ENCODE results near the gene CARS2.
A peak's percentile ranks its signal among the peaks of the same experiment; 100 is the strongest.
"Not testable (repeated sequence)": the region's sequence is repeated elsewhere in the genome, so short reads cannot be mapped to it uniquely, and the experiment has no call there.

The CARS2 gene

GRCh38 chr13:110712081-110712848 lies 6.3 kb upstream of the CARS2 start:
- Histone ChIP-seq H3K27me3 (replicated peaks; ENCODE audit: control insufficient read depth, insufficient read depth, low read length, poor library complexity, severe bottlenecking) (no peaks in the 10 kb centered on the region), H3K27ac (ENCODE audit: insufficient read depth, low read length, poor library complexity, severe bottlenecking) (peak overlapping the region; percentile 99), H3K4me3 (ENCODE audit: insufficient read depth, low read depth, low read length, poor library complexity, severe bottlenecking) (peak overlapping the region; percentile 100), H3K36me3 (ENCODE audit: control insufficient read depth, insufficient read depth, low read length) (no peaks in the 10 kb centered on the region), H3K9me3 (ENCODE audit: control insufficient read depth, low read length) (no peaks in the 10 kb centered on the region), H3K4me1 (ENCODE audit: control insufficient read depth, insufficient read depth, low read length, poor library complexity, severe bottlenecking) (peaks cover 10% of the 10 kb centered on the region)
- peak; percentile 83 to 85 (median 84) for DNase-seq

- DNase-seq, result no peak
- no peaks in the 10 kb centered on the region for H3K27me3 ChIP-seq (replicated peaks; ENCODE audit: control insufficient read depth, insufficient read depth, low read length, poor library complexity, severe bottlenecking)
- H3K36me3 ChIP-seq (ENCODE audit: control insufficient read depth, insufficient read depth, low read length), result peaks cover 5% of the 10 kb centered on the region
- H3K9me3 ChIP-seq (ENCODE audit: control insufficient read depth, low read length), result no peaks in the 10 kb centered on the region
- peaks cover 27% of the 10 kb centered on the region for H3K4me1 ChIP-seq (ENCODE audit: control insufficient read depth, insufficient read depth, low read length, poor library complexity, severe bottlenecking)
- H3K27ac ChIP-seq (ENCODE audit: insufficient read depth, low read length, poor library complexity, severe bottlenecking), result peak overlapping the region; percentile 64
- peak overlapping the region; percentile 66 for H3K4me3 ChIP-seq (ENCODE audit: insufficient read depth, low read depth, low read length, poor library complexity, severe bottlenecking)
Measured at GRCh38 chr13:110706570-110707372, 855 bp upstream of the CARS2 start.

- DNase-seq, result no peak
- H3K27ac ChIP-seq (ENCODE audit: insufficient read depth, low read length, poor library complexity, severe bottlenecking), result peak overlapping the region; percentile 57
Measured at GRCh38 chr13:110705356-110705825, 525 bp downstream of the CARS2 start.

GRCh38 chr13:110702591-110703526 lies 3.1 kb downstream of the CARS2 start:
- H3K4me3 ChIP-seq (ENCODE audit: insufficient read depth, low read depth, low read length, poor library complexity, severe bottlenecking), result no peak overlapping the region
- H3K27me3 ChIP-seq (replicated peaks; ENCODE audit: control insufficient read depth, insufficient read depth, low read length, poor library complexity, severe bottlenecking), result no peaks in the 10 kb centered on the region
- peaks cover 31% of the 10 kb centered on the region for H3K36me3 ChIP-seq (ENCODE audit: control insufficient read depth, insufficient read depth, low read length)
- DNase-seq, result no peak
- H3K9me3 ChIP-seq (ENCODE audit: control insufficient read depth, low read length), result no peaks in the 10 kb centered on the region
- H3K27ac ChIP-seq (ENCODE audit: insufficient read depth, low read length, poor library complexity, severe bottlenecking), result no peak overlapping the region
- peaks cover 22% of the 10 kb centered on the region for H3K4me1 ChIP-seq (ENCODE audit: control insufficient read depth, insufficient read depth, low read length, poor library complexity, severe bottlenecking)

More at GRCh38 chr13:110705356-110705825, 525 bp downstream of the CARS2 start:
- Histone ChIP-seq H3K4me1 (ENCODE audit: control insufficient read depth, insufficient read depth, low read length, poor library complexity, severe bottlenecking) (peaks cover 22% of the 10 kb centered on the region), H3K27me3 (replicated peaks; ENCODE audit: control insufficient read depth, insufficient read depth, low read length, poor library complexity, severe bottlenecking) (no peaks in the 10 kb centered on the region), H3K36me3 (ENCODE audit: control insufficient read depth, insufficient read depth, low read length) (peaks cover 12% of the 10 kb centered on the region), H3K9me3 (ENCODE audit: control insufficient read depth, low read length) (no peaks in the 10 kb centered on the region), H3K4me3 (ENCODE audit: insufficient read depth, low read depth, low read length, poor library complexity, severe bottlenecking) (peak overlapping the region; percentile 66)

- Histone ChIP-seq H3K9me3 (ENCODE audit: control insufficient read depth, low read length) (no peaks in the 10 kb centered on the region), H3K4me1 (ENCODE audit: control insufficient read depth, insufficient read depth, low read length, poor library complexity, severe bottlenecking) (peaks cover 22% of the 10 kb centered on the region), H3K27ac (ENCODE audit: insufficient read depth, low read length, poor library complexity, severe bottlenecking) (no peak overlapping the region), H3K4me3 (ENCODE audit: insufficient read depth, low read depth, low read length, poor library complexity, severe bottlenecking) (no peak overlapping the region), H3K27me3 (replicated peaks; ENCODE audit: control insufficient read depth, insufficient read depth, low read length, poor library complexity, severe bottlenecking) (no peaks in the 10 kb centered on the region), H3K36me3 (ENCODE audit: control insufficient read depth, insufficient read depth, low read length) (peaks cover 37% of the 10 kb centered on the region)
- DNase-seq, result no peak
Measured at GRCh38 chr13:110702089-110702488, 3.8 kb downstream of the CARS2 start.

- not testable (repeated sequence) for H3K27me3 ChIP-seq (replicated peaks; ENCODE audit: control insufficient read depth, insufficient read depth, low read length, poor library complexity, severe bottlenecking); H3K9me3 ChIP-seq (ENCODE audit: control insufficient read depth, low read length); DNase-seq; H3K4me3 ChIP-seq (ENCODE audit: insufficient read depth, low read depth, low read length, poor library complexity, severe bottlenecking); H3K27ac ChIP-seq (ENCODE audit: insufficient read depth, low read length, poor library complexity, severe bottlenecking)
- peaks cover 17% of the 10 kb centered on the region for H3K4me1 ChIP-seq (ENCODE audit: control insufficient read depth, insufficient read depth, low read length, poor library complexity, severe bottlenecking)
- peaks cover 38% of the 10 kb centered on the region for H3K36me3 ChIP-seq (ENCODE audit: control insufficient read depth, insufficient read depth, low read length)
Measured at GRCh38 chr13:110701061-110701460, 4.9 kb downstream of the CARS2 start.

- DNase-seq, result no peak
- Histone ChIP-seq H3K9me3 (ENCODE audit: control insufficient read depth, low read length) (no peaks in the 10 kb centered on the region), H3K27me3 (replicated peaks; ENCODE audit: control insufficient read depth, insufficient read depth, low read length, poor library complexity, severe bottlenecking) (no peaks in the 10 kb centered on the region), H3K4me3 (ENCODE audit: insufficient read depth, low read depth, low read length, poor library complexity, severe bottlenecking) (no peak overlapping the region), H3K27ac (ENCODE audit: insufficient read depth, low read length, poor library complexity, severe bottlenecking) (no peak overlapping the region), H3K4me1 (ENCODE audit: control insufficient read depth, insufficient read depth, low read length, poor library complexity, severe bottlenecking) (peaks cover 17% of the 10 kb centered on the region), H3K36me3 (ENCODE audit: control insufficient read depth, insufficient read depth, low read length) (peaks cover 38% of the 10 kb centered on the region)
Measured at GRCh38 chr13:110700641-110701040, 5.3 kb downstream of the CARS2 start.

- no peak overlapping the region for H3K27ac ChIP-seq (ENCODE audit: insufficient read depth, low read length, poor library complexity, severe bottlenecking)
- peaks cover 15% of the 10 kb centered on the region for H3K4me1 ChIP-seq (ENCODE audit: control insufficient read depth, insufficient read depth, low read length, poor library complexity, severe bottlenecking)
- no peak for DNase-seq
- H3K27me3 ChIP-seq (replicated peaks; ENCODE audit: control insufficient read depth, insufficient read depth, low read length, poor library complexity, severe bottlenecking), result no peaks in the 10 kb centered on the region
- no peak overlapping the region for H3K4me3 ChIP-seq (ENCODE audit: insufficient read depth, low read depth, low read length, poor library complexity, severe bottlenecking)
- no peaks in the 10 kb centered on the region for H3K9me3 ChIP-seq (ENCODE audit: control insufficient read depth, low read length)
- H3K36me3 ChIP-seq (ENCODE audit: control insufficient read depth, insufficient read depth, low read length), result peaks cover 38% of the 10 kb centered on the region
Measured at GRCh38 chr13:110700186-110700585, 5.7 kb downstream of the CARS2 start.
